ENCODE results near the gene KCNH1. TPM values are rescaled to one million over a fixed set of nuclear protein-coding genes. Genes with fewer than 3 reads are reported as not detected.
A peak's percentile ranks its signal among the peaks of the same experiment; 100 is the strongest.
"Not testable (repeated sequence)": the region's sequence is repeated elsewhere in the genome, so short reads cannot be mapped to it uniquely, and the experiment has no call there.

KCNH1 gene
- total RNA-seq, 1 donor from 2014 or later = 2.5 TPM

DNA sequence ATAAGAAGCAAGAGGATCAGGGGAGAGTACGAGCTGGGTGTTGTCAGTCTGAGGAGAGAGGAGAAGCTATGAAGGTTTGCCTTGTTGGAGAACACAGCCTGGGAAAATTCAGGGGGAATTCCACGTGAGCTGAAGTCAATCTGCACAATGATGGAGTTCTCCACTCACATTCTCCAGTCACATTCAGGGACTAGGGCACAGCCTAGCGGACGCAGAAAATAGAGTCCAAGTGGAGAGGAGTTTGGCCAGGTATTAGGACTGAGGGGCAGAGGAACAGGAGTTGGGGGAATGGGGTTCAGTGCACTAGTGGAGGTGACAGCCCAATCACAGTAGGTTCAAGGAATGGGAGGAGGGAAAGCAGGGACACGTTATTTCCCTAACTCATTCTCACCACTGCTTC, 124.0 kb downstream of the KCNH1 start:
- no peak for DNase-seq

DNA sequence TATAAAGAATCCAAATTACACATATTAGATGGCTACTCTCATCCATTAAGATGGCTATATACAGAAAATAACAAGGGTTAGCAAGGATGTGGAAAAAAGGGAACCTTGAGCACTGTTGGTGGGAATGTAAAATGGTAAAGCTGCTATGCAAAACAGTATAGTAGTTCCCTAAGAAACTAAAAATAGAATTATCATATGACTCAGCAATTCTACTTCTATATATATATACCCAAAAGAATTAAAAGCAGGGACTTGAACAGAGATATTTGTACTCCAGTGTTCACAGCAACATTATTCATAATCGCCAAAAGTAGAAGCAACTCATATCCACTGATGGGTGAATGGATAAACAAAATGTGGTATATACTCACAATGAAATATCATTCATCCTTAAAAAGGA, 126.1 kb downstream of the KCNH1 start:
- no peak for DNase-seq

DNA sequence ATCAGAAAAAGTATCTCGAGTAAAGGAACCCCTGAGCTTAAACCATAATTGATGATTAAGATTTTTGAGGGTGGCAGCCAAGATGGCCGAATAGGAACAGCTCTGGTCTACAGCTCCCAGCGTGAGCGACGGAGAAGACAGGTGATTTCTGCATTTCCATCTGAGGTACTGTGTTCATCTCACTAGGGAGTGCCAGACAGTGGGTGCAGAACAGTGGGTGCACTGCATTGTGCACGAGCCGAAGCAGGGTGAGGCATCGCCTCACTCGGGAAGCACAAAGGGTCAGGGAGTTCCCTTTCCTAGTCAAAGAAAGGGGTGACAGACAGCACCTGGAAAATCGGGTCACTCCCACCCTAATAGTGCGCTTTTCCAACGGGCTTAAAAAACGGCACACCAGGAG, 138.0 kb downstream of the KCNH1 start:
- DNase-seq = not testable (repeated sequence)

DNA sequence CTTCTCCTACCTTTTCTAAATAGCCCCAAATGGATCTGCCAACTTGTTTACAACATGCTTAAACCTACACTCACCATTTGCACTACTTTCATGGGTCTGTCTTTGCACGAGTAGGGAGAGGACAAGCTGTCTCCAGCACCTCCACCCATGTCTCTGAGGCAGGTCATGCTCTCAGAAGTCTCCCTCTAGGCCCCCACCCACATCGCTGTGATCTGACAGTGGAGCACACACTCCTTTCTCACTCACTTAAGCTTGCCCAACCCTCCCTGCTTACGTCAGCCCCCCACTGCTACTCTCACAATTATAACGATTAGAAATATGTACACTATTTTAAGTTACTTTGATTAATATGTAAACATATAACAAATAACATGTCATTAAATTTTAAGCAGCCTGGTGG, 141.1 kb downstream of the KCNH1 start:
- no peak for DNase-seq

DNA sequence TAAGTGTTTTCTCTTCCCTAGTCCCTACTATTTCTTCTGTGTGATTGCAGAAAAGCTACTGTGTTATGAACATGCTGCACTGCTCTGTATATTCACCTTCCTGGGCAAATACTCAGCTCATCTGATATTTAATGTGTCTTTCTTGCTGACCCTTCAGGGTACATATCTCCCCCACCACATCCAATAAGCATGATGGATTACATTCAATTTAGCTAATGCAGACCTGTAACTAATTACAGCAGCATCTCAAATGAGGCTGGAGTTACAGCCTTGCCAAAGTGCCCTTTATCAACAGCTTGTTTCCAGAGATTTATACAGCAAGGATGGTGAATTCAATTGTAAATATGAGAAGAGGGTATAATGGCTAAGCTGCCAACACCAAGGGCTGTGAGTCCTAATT, 144.0 kb downstream of the KCNH1 start:
- DNase-seq = no peak

DNA sequence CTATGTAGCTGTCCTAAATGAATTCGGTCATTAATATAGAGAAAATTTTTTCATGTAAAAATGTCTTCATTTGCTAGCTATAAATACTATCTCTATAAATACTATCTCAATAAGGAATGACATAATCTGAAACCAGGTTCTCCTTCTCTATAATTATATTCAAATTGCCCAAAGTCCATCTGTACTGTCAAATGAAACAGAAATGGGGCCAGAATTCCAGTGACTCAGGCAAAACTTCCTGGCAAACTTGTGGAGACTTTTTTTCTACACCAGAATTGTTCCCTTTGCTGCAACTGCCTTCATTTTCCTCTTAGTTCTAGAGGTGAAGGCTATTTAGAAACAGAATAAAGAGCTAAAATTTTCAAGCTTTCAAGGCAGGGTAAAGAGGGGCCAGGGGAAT, 152.5 kb downstream of the KCNH1 start:
- no peak for DNase-seq

DNA sequence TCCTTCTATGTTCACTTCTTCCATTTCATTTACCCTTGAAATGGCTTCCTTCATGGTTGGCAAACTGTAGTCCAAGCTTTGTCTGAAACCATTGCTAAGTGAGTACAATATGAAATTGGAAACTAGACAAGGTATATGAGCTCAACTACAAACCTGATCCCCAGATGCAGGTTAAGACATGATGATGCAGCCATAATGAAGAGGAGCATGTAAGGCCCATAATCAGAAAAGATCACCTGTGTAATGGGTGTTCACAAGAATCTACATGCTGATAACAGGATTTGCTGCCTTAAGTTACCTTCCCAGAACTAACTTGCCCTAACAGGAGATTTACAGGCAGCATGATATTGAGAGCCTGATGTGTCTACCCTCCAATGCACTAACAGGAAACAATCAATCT, 153.9 kb downstream of the KCNH1 start:
- no peak for DNase-seq

DNA sequence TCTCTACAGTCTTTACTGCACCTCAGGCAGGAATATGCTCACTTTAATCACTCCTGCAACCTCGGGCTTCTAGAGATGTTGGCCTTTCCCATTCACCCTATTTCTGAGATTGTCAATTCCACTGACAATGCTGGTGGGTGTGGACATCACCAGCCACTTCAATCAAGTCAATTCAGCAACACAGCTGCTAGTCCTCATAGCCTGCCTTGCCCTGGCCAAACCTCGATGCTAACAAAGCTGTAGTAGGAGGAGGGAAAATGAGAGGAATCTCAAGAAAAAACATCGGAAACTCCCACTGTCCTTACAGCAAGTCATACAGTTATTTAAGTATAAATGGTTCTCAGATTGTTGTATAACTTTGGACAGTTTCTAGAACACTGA, 155.0 kb downstream of the KCNH1 start:
- no peak for DNase-seq

DNA sequence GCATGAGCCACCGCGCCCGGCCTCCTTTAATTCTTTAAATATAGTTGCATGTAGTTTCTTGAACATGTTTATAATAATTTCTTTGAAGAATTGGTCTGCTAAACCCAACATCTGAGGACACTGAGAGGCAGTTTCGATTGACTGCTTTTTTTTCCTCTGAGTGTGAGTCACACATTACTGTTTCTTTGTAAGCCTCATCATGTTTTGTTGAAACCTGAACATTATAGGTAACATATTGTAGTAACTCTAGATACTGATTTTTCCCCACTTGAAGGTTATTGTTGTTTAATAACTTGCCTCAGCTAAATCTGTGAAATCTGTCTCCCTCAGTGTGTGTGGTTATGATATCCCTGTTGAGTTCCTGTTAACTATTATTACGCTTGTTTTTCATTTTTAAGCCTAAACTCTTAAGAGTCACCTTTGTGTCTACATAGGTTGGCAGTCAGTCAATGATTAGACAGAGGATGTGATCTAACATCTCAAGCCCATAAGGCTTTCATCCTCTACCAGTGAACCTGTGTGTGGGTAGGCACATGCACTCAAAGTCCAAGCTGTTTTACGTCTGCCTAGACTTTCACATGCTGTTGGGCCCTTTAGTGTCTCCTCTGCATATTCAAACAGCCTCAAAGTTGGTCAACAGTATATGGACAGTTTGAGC, 155.5 kb downstream of the KCNH1 start:
- DNase-seq = no peak

DNA sequence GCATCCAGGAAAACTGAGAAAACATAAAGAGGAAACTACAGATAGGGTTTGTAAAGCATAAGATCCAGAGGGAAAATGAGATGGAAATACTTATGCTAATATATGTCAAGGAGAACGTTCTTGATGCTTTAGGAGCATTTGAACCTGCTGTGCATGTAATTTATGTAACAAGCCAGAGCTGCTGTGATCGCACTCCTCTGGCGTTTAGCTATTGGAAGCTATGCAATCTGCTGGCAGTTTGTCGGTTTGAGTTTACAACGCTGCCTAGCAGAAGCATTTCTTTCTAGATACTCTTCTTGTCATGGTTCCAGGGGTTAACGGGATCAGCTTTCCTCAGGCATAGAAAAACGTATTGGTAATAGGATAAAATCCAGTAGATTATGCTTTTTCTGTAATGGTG, 182.7 kb downstream of the KCNH1 start:
- DNase-seq = no peak

DNA sequence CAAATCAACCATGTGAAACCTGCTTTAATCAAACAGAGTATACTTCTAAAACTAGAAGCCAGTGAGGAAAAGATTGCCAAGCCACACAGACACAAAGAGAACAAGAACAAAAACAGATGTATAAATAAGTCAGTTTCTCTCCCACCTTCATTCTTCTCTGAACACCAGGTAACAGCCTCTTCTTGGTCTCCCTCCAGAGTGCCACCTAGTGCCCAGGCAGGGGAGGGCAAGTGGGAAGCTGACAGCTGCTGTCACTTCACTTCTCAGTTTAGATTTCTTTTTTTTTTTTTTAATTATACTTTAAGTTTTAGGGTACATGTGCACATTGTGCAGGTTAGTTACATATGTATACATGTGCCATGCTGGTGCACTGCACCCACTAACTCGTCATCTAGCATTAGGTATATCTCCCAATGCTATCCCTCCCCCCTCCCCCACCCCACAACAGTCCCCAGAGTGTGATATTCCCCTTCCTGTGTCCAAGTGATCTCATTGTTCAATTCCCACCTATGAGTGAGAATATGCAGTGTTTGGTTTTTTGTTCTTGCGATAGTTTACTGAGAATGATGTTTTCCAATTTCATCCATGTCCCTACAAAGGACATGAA, 183.9 kb downstream of the KCNH1 start:
- peak; percentile 20 for DNase-seq

DNA sequence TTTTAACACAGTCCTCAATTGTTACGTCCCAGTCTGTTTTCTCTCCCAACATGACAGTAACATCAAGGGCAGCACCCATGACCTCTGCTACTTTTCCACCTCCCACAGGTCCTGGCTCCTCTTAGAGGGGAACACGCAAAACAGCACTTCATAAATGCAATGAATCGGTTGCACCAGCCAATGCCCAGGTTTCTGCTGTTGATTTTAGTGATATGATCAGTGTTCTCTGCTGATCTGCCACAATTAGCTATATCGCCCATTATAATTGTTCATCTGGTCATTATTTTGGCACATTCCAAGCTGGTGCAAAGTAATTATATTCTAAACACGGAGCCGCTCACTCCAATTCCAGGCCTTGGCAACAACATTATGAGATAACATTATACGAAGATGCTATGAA, 184.5 kb downstream of the KCNH1 start:
- no peak for DNase-seq

DNA sequence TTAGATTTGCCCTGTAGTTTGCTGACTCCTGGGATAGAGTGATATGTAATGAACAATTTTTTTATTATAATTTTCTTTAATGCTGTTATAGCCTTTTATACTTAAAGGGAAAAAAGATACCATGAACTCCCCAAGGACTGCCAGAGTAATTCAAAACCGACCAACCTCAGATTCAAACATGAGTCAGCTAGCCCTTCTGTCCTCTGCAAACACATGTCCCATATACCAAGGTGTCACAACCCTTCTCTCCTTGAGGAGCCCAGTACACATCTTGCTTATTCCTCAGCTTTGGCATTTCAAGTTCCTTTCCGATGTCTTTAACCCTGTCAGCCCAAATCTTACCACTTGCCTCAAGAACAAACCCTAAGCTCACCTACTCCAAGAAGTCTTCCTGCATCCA, 184.9 kb downstream of the KCNH1 start:
- no peak for DNase-seq

DNA sequence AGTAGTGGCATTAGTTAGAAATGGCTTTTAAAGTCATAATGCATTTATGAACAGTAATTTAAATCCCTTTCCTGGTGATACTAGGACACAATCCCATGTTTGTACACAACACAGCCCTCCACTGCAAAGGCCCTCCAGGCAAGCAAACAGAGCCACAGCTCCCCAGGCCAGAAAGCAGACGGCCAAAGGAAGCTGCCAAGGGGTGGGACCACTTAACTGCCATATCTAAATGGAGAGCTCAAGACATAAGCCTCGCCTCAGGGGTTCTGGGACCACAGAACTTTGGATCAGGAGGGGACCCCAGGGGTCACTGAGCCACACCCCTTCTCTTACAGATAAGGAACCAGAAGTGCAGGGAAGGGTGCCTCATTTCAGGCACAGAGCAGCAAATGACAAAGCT, 189.7 kb downstream of the KCNH1 start:
- DNase-seq = peak; percentile 8

DNA sequence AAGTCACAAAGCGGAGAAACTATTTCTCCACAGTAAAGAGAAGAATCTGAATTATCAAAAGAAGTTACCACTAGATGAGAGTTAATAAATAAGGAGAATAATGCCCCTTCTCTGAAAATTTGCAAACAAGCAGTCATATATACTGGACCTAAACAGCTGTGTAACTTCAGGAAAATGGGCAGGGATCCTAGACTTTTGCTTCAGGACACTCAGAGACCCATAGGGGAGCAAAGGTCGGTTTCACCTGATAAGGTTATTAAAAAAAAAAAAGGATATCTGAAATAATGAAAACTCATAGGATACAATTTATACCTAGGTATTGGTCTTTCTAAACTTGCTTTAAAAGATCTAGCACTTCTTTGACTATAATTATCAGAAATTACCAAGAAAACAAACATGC, 191.4 kb downstream of the KCNH1 start:
- no peak for DNase-seq

DNA sequence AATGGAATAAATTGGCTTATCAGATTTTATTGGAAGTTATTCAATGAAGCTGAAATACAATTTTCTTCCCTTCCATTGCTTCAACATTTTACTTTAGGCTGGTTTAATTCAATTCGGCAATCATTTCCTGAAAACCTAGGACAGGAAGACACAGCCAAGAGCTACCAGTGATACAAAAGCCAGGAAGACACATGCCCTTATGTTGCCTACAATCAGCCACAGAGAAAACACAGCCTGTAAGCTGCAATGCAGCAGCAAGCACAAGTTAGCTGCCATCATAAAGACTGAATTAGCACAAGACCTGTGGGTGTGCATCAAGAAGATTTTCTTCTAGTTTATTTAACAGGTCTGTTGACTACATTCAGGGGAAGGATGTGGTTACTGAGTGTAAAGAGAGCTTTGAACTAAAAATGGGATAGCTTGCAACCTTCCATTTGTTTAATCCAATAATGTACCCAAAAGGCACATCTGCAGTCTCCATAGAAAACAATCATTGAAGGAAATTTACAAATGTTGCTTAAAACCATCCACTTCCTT, 193.8 kb downstream of the KCNH1 start:
- no peak for DNase-seq

DNA sequence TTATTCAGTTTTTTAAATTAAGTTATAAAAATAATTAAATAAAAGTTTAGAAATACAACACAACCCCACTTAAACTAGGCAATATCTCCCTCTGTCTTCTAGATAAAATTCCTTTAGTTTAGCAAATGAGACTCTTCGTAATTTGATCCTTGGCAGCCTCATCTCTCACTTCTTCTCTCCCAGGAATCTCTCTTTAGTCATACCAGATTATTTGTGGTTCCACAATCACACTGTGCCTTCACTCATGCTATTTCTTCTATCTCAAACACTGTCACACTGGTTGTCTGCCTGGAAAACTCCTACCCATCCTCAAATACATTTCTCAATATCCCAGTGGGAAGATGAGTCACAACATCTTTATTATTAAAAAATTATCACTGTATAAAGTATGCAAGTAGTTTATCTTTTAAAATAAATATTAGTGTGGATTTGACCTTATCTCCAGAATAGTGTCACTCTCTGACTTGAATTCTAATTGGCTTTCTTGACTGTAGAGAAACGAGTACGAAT, 195.5 kb downstream of the KCNH1 start:
- DNase-seq = no peak

DNA sequence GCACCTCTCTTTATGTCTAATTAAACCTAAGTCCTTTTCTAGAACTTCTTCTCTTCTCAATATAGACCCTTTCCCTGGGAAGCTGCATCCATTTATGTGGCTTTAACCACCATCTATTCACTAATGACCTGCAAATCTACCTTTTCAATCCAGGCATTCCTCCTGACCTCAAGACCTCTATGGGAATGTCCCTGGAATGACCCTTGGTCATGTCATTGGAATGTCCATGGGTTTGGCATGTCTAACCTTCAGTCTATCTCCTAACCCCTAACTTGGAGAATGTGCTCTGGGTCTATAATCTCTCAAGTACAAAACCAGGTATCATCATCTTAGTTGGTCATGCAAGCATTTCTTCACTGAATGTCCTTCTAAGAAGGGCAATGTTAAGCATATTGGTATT, 196.1 kb downstream of the KCNH1 start:
- no peak for DNase-seq

DNA sequence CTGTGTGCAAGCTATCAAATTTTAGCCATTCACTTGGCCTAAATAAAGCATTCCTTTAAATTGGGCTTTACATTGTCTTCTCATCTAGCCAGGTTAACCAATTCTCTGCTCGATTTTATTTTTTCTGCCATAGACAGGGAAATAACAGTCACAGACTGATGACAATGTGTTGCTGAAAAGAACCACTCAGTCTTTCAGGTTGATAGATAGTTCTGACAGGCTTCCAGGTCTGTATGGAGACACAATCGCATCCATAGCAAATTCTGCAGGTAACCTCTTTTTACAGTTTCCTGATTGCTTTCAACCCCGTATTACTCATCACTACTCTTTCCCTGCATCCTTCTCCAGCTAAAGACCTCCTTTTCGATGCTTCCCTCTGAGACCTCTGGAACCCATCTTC, 198.0 kb downstream of the KCNH1 start:
- DNase-seq = no peak

DNA sequence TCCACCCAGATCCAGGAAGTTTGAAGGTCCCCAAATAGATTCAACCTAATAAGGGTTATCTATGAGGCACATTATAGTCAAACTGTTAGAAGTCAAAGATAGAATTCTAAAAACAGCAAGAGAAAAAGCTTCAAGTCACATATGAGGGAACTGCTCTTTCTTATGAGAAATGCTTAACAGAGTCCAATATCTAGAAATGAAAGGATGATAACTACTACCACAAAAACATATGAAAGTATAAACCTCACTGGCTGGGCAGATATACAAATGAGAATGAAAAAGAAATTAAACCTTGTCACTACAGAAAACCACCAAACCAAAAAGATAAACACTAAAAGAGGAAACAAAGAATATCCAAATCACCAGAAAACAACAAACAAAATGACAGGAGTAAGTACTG, 201.8 kb downstream of the KCNH1 start:
- no peak for DNase-seq

DNA sequence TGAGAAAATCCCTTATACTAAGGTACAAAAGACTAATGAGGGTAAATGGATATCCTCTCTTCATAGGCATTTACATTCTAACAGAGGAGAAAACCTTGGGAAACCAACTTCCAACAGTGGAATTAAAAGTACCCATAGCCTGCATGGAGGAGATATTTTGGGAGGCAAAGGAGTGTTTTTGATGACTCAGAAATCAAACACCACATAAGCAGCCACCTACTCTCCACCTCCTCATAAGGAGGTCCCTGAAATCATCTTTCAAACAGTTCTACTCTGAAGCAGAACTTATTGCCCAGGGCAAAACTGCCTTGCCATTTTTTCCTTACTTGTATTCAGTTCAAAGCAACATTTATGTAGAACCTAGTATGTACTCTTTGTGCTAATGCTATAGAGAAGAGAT, 211.3 kb downstream of the KCNH1 start:
- DNase-seq = no peak

DNA sequence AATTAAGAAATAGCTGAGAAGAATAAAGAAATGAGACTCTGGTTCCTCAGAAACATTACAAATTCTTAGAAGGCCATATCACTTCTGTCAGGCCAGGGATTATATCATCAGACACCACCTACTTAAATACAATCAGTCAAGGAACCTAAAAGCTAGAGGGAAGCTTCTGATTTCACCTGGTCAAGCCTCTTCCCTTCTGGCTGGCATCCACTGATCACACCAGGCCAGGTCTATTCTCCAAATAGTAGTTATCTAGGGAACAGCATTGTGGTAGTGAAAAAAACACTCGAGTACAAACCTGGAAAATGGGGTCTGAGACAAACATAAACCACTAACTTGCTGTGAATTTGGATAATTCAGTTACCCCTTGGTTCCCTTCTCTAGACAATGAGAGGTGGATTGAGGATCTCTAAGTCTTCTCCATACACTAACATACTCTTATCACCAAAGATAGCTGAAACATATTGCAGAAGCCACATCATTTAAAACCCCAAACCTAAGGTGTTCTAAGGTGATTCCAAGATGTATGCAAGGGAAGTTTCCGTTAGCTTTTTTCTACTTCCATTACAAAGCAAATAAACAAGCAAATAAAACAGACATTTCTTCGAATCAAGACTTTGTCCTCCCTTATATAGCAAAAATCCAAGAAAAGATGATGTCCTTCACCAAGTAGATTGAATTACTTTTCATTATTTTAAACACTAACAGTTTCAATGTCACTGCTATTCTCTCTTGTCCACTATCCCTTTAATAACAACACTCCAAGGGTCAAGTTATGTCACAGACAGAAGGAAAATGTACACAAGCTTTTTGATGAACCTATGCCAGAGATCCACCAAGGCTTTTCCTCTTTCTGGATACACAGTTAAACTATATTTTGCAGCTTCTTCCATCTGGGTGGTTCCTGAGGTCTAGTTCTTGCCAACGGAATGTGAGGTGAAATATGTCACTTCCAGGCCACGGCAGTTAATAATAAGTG, 212.9 kb downstream of the KCNH1 start:
- DNase-seq = no peak

DNA sequence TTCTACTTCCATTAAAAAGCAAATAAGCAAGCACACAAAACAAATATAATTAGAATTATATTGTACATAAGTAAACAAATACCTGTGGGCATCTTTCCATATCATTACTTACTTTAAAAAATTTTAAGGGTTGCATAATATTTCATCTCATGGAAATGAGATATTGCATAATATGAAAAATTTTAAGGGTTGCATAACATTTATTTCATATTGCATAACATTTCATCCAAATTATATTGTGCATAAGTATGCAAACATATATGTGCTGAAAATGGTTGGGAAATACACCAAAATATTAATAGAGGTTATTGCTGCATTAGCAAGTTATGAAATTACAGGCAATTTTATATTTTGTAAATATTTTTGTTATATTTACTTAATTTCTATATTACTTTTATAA, 213.7 kb downstream of the KCNH1 start:
- no peak for DNase-seq
